NCI-H748 (cell line): Measurements from ENCODE around the gene INTS6L.
"Not testable (repeated sequence)": the region's sequence is repeated elsewhere in the genome, so short reads cannot be mapped to it uniquely, and the experiment has no call there.

ENCODE experiments used
- DNase-seq: peaks from one replicate; lab custom pipeline; 2025; ENCODE audit not compliant: unreplicated experiment; lab: John Stamatoyannopoulos, UW

Gene INTS6L

DNA sequence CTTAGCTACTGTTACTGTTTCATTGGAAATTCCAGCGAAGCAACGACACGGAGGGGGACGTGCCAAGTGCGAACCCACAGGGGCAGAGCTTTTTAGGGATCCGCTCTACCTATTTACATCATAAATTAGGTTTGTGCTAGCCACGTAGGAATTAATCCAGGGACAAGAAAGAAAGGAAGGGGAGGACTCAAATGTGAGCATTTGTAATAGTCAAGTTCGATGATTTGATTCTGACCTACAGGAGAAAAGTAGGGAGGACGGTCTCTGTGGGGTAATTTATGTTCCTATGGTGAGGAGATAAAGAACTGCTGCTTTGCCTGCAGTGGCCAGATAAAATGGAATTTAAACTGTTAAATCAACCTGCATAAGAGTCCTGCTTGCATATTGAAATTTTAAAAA lies 1.7 kb downstream of the INTS6L start:
- DNase-seq = no peak

DNA sequence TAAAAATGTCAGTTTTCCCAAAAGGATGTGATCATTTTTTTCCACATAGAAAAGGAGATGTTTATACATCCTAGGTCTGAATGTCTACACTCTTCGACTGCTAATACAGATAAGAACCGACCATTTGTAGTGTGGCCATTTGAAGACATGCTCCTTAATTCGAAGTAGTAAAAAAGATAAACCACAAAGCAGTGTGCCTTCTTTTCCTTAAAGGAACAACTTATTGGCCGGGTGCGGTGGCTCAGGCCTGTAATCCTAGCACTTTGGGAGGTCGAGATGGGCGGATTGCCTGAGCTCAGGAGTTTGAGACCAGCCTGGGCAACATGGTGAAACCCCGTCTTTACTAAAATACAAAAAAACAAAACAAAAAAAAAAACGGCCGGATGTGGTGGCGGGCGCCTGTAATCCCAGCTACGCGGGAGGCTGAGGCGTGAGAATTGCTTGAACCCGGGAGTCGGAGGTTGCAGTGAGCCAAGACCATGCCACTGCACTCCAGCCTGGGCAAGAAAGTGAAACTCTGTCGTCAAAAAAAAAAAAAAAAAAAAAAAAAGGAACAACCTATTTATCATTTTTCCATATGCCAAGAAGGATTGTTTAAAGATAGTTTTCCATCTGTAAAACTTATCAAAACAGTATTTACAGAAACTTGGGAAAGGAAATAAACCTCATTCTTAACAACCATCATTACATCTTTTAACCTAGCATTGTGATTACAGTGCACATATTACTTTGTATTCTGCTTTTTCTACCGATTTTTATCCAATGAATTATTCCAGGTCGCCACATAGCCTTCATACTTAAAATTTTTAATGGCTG lies 2.6 kb downstream of the INTS6L start:
- no peak for DNase-seq

DNA sequence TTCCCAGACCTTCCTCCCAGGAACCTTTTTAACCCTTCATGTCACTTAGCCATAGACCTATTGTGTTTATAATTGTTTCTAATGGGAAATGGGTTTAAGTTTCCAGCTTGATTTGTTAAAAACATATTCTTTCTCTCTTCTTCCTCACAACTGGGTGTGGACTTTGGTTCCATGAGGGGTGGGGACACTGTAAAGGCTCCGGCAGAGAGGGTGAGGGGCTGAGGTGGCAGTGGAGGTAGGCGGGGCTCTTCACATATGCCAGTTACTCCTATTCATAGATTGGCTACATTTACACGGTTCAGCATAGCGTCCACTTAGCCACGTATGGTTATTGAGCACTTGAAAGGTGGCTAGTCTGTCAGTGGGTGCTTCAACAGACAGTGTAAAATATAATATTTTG lies 7.8 kb downstream of the INTS6L start:
- DNase-seq = no peak

DNA sequence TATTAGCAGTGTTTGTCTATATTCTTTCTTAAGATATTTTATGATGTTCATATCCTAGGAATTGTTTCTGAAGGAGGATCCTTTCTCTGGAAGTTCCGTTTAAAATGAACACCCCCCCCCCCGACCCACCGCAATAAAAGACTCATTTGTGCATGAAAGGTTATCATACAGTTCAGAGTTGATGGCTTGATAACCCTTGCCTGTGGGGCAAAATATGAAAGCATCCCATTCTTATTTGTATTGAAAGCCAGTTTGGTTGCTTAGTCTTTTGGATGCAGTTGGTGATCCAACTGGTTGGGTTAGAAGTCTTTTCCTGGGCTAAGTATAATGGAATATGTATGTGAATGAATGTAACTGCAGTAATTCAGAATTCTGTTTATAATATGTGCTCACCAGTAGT lies 8.3 kb downstream of the INTS6L start:
- DNase-seq = no peak

DNA sequence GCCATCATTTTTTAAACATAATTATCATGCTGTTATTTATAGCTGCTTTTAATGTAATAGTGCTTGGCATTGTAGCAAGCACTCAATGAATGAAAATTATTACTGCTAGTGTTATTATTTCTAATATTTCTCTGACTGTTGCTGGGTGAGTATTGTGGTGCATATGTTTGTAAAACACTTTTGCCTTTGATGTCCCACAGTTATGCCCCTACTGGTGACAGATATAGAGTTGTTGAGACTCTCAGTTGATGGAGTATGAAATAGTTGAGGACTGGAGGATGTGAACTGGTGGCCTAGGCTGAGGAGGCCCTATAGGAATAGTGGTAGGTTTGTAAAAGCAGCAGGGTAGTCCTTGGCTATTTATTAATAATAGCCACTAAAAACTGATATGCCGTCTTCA lies 9.6 kb downstream of the INTS6L start:
- no peak for DNase-seq

DNA sequence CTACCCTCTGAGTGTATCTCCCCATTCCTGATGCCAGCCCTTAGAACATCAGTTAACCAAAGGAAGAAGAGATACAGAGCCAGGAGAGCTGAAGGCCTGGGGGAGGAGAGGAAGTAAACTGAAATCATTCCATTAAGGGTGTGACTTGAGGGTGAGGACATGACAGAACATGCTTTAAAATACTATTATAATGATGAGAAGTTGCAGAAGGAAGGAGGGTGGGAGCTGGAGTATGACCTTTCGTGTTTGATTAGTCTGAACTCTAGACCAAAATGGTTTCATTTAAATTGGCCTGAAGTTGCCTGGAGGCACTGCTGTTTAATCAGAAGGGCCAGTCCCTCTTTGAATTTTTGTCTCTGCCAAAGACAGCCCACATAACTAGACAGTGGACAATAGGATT lies 11.4 kb downstream of the INTS6L start:
- DNase-seq = peak; percentile 22

DNA sequence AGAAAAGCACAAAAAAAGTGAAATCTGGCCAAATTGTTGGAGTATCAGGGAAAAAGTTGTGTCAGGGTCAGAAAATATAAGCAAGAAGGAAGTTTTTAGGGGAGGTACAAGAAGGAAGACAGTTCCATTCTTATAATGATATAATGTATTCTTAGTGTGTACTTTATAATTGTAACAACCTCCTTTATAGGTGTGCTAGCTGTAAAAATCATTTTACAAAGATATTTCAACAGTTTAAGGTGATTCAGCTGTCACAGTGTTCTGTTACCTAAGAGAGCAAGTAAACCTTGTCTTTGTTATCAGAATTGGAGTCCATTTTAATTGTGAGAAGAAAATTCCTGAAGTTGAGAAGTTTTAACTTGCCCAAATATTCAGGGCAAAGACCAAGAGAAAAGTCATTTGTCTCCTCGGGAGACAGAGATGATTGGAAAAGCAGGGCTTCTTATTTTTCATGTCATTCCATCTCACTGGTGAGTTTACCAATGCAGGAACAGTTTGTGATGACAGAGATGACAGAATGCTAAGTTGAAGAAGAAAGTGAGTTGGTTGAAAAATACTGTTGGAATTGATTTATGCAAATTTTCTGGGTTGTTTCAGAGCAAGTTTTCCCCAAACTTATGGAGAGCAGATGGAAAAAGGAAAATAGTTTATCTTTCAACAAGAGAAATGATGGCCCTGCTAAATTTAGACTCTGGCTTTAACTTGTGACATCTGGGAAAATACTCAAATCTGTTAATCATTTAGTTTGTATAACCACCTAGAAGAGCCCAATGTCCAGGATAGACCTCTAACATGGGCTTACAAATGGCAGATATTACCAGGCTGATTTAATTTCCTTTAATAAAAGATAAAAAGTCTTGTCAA lies 14.8 kb downstream of the INTS6L start:
- no peak for DNase-seq

DNA sequence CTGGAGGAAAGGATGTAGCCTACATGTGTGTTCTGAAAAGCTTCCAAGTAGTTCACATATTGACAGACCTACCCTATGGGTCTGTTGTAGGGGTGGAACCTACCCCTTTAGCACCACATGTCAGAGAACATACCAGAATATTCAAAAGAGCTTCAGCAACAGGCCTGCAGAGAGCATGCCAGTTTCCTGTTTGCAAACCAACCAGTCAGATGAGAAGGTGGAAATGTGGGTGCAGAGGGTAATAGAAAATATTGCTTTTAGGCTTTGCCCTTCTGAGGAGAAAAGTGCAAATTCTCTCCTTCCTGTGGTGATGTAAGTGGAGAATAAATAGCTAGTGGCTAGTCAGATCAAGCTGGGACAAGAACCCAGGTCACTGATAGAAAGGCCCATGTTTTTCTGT lies 16.4 kb downstream of the INTS6L start:
- no peak for DNase-seq

DNA sequence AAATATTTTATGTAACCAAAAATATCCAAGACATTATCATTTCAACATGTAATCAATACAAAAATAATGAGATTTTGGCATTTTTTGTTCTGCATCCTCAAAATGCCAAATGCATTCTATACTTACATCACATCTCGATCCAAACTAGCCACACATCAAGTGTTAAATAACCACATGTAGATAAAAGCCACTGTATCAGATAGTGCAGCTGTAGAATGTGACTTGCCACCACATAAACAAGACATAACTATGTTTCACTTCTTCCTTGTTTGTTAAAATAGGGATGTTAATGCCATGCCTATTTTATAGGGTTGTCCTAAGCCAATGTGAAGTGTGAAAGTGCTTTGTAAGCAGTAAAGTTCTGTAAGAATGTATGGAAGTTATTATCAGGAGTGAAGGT lies 20.9 kb downstream of the INTS6L start:
- no peak for DNase-seq

DNA sequence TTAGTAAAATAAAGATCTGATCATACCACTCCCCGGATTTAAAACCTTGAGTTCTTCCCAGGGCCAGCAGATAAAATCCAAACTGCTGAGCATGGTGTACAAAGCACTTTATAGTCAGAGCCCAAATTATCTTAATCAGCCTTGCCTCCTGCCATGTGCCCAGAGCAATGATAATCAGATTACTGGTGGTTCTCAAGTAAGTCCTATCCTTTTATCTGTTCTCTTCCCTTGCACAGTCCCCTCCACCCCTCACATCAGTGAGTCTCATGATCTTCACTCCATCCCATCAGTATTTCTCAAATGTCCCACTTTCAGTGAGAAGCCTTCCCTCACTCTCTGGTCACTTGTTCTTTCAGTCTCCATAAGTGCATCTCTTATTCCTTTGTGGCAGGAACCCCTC lies 22.7 kb downstream of the INTS6L start:
- no peak for DNase-seq

DNA sequence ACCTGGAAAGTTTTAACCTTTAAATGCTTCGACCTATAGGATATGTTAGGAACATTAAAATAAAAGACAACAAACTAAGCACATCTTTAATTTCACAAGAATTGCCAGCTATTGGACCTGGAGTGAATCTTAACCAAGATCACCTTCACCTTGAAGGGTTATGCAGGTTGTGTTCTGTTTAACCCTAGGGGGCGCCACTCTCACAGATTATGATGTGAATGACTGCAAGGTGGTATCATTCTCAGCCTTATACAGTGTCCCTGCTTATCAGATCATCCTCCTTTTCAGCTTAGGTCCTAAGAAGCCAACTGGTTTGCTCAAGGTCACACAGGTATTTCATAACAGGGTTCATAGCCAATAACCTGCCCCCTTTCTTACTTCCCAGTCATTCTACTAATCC lies 23.5 kb downstream of the INTS6L start:
- peak; percentile 14 for DNase-seq

DNA sequence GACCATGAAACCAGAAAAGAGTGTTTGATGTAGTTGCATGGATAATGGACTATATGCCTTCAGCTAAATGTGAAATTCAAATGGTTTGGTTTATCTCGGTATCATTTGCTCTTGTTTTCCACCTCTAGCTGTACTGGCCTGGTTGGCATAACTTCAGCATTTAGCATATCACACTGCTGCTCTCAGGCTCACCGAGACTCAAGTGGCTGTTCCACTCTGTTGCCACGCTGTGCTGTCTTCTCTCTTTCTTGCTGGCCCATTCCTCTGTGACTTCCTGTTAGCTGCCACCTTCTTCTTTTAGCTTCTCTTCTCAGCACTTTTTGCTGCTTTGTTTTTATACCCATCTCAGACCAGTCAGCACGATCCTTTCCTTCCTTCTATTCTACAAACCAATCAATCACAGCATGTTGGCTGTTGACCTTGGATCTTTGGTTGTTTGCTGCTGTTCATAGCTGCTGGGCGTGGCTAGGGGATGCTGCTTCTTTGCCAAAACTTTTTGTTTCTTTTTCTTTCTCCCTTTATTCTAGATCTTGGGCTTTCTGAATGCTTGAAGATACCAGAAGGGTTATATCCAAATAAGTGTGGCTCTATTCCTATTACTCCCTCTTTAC lies 24.0 kb downstream of the INTS6L start:
- DNase-seq = no peak

DNA sequence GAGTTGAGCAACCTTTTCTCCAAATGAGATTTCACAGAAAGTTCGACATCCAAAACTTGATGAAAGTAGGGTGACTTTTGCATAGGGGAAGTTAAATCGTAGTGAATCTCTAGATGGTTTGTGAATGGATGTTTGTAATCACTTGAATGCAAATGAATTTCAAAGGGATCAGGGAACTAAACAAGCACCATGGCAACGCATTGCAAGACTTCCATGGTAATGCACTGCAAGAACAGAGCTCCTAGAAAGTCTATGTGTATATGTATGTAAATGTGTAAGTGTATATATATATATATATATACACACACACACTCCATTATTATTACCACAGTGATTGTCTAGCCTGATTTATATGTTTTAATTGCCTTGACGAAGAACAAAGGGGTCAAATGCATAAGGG lies 27.3 kb downstream of the INTS6L start:
- no peak for DNase-seq

DNA sequence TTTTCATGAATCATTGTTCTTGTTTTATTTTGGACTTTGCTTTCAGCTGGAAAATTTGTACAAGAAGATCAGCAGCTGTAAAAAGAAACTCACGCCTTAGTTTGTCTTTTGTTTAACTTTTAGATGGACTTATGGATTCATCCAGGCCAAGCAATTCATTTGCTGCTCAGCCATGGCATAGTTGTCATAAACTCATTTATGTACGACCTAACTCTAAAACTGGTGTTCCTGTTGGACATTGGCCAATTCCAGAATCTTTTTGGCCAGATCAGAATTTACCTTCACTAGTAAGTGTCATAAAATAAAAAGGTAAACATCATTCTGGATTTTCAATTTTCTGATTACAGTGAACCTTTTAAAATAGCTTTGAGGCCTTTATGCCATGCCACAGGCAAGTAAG lies 29.1 kb downstream of the INTS6L start:
- no peak for DNase-seq

DNA sequence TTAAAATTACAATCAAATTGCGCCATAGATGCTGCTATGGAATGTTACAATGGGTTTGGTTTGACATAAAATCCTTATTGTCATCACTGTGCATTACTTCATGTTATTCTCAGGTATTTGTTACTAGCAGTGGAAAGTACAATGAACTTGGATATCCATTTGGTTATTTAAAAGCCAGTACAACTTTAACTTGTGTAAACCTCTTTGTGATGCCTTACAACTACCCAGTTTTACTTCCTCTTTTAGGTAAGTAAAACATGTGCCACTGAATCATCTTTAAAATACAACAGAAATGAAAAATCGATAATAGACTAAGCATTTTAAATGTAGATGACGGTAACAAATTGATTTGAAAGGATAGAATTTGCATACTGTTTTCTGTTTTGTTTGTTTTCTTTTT lies 35.6 kb downstream of the INTS6L start:
- no peak for DNase-seq

DNA sequence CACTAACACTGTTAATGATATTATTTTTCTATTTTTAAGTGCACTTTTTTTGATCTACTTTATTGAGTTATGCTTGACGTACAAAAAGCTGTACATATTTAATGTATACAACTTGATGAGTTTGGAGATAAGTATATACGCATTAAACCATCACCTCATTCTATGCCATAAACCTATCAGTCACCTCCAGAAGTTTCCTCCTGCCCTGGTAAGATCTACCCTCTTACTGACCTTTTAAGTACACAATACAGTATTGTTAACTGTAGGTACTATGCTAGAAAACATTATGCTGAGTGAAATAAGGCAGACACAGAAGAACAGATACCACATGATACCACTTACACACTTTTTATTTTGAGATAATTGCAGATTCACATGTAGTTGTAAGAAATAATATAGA lies 36.9 kb downstream of the INTS6L start:
- DNase-seq = no peak

DNA sequence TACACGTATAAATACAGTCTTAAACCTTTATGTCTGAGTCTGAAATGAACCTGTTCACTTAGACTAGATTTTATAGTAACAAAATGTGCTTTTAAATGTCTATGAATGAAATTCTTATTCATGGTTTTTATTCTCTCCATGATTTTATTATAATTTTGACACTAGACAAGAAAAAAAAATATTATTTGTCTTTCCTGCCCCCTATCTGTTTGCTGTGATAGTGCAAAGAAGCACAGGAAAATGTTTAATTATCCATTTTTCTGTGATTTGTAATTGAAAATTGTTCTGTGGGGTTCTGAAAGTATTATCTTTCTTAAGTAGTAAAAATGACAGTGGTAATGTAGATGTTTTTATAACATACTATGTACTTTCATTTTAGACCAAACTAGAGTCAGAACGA lies 52.0 kb downstream of the INTS6L start:
- no peak for DNase-seq

DNA sequence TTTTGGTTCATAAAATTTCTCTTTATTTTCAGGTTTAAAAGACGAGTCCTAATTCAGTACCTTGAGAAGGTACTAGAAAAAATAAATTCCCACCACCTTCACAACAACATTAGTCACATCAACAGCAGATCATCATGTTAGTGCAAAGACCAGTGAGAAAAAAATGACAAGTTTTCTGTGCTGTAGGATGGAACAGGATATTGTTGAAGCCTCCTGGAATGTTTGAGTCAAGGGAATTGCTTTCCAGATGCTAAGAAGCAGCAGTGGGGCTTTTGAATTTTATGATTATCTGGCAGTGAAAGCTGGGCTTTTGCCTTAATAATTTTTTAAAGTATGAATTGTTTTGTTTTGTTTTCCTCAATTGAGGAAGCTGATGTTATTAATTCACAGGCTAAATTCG lies 61.0 kb downstream of the INTS6L start:
- no peak for DNase-seq

DNA sequence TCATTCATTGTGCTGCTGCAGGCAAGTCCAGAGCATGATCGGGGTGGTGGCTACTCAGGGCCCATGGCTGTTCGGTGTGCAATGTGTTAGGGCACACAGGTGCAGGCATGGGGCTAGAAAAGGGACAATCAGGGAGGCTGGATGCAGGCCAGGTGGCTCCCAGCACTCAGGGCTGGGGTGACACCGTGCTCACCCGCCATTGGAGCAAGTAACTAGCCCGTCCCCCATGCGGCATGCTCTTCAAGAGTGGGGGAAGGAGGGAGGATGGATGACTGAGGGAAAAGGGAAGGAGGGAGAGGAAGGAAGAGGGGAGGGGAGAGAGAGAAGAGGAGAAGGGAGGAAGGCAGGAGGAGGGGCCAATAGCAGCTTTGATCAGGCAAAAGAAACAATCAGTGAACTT lies 64.7 kb downstream of the INTS6L start:
- no peak for DNase-seq

DNA sequence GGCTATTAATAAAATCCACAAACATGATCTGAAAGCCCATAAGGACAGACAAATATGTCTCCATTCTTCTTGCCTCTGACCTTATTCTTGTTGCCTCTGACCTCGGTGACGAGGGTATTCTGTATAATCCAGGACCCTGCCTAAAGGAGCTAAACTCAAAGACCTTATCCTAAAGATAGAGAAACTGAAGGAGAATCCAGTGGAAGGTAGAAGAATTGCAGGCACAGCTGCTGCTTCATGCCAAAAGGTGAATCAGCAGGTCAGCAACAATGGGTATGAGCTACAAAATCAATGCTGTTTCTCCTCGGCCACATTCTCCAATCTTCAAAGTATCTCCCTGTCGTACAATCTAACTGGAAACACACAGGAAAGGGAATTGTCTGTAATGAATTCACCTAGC lies 71.4 kb downstream of the INTS6L start:
- no peak for DNase-seq

DNA sequence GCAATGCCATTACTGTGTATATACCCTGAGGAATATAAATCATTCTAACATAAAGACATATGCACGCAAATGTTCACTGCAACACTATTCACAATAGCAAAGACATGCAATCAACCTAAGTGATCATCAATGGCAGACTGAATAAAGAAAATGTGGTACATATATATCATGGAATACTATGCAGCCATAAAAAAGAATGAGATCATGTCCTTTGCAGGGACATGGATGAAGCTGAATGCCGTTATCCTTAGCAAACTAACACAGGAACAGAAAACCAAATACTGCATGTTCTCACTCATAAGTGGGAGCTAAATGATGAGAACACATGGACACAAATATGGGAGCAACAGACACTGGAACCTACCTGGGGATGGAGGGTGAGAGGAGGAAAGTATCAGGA lies 73.6 kb downstream of the INTS6L start:
- not testable (repeated sequence) for DNase-seq

DNA sequence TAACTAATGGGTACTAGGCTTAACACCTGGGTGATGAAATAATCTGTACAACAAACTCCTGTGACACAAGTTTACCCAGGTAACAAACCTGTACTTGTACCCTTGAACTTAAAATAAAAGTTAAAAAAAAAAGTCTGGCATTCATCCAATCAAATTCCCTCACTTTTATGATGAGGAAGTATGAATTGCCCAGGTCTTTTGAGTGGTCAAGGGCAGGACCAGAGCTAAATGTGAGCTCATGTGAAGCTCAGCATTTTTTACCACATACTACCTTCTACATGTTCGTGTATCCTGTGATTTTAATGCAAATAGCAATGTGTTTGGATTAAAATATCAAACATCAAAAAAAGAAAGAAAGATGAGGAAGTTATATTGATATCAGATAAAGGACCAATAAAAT lies 74.0 kb downstream of the INTS6L start:
- not testable (repeated sequence) for DNase-seq
